Left ventricle myocardium inferior (tissue), 1 donor: ENCODE measurements around the gene PTGDS. TPM values are rescaled to one million over a fixed set of nuclear protein-coding genes. Genes with fewer than 3 reads are reported as not detected.
A peak's percentile ranks its signal among the peaks of the same experiment; 100 is the strongest.

Experiments
- DNase-seq: peaks from one replicate; pipeline ENCODE4 v3.0.0-alpha.2; 2020
- H3K27ac ChIP-seq: fragments of 200-600 bp; replicated peaks from 2 replicates; pipeline ENCODE4 v1.8.0; 2021
- H3K27me3 ChIP-seq: fragments of 200-600 bp; 2 replicates; pipeline ENCODE4 v1.8.0; 2021; ENCODE audit warnings: low read depth
- H3K36me3 ChIP-seq: fragments of 200-600 bp; 2 replicates; pipeline ENCODE4 v1.8.0; 2021
- H3K4me1 ChIP-seq: fragments of 200-600 bp; 2 replicates; pipeline ENCODE4 v1.8.0; 2021
- H3K4me3 ChIP-seq: fragments of 200-600 bp; 2 replicates; pipeline ENCODE4 v1.8.0; 2021; ENCODE audit warnings: mild to moderate bottlenecking, moderate library complexity
- H3K9me3 ChIP-seq: fragments of 200-600 bp; replicated peaks from 2 replicates; pipeline ENCODE4 v1.8.0; 2021
- intact Hi-C: fragments of 100-400 bp; cut with micrococcal nuclease; formaldehyde crosslinking; loops from one replicate; pipeline ENCODE4 v1.11.0; 2022
- total RNA-seq: library from RNA; stranded (reverse); fragmentation: NEBNext Ultra II Directional; extraction: Animal tissue kit (Norgen Biotek cat#: 25700); gene quantifications from one replicate; pipeline ENCODE4 v1.2.1, GENCODE V29; 2021
- TF ChIP-seq, protein P1 (sequence below): fragments of 200-600 bp; IDR thresholded peaks from 2 replicates; pipeline ENCODE4 v1.8.0; 2021; ENCODE audit warnings: antibody characterized with exemption, mild to moderate bottlenecking, borderline replicate concordance
- donor health status: DM: no; HTN: yes; CAD: no; lungs with severe emphysema.

PTGDS gene
- total RNA-seq, 1 donor from 2014 or later, result 3,579 TPM

DNA sequence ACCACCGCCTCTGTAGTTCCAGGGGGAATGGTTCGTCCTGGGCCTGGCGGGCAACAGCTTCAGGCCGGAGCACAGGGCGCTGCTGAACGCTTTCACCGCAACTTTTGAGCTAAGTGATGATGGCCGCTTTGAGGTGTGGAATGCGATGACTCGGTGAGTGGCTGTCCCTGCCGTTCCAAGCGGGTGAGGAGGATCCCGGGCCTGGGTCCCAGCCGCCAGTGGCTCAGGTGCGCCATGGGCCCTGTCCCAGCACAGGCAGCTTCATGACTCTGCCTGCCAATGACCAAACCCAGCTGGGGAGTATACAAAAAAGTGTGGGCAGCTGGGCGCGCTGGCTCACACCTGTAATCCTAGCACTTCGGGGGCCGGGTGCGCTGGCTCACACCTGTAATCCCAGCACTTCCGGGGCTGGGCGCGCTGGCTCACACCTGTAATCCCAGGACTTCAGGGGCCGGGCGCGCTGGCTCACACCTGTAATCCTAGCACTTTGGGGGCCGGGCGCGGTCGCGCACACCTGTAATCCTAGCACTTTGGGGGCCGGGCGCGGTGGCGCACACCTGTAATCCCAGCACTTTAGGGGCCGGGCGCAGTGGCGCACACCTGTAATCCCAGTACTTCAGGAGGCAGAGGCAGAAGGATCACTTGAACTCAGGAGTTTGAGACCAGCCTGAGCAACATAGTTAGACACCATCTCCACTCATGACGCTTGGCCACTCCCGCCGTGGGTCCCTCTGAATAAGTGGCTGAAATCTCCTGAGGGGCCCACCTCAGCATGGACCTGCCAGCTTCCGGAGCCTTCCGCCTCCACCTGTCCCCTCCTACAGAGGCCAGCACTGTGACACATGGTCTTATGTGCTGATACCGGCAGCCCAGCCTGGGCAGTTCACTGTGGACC lies 24.2 kb upstream of the PTGDS start:
- TF ChIP-seq, protein P1, sequence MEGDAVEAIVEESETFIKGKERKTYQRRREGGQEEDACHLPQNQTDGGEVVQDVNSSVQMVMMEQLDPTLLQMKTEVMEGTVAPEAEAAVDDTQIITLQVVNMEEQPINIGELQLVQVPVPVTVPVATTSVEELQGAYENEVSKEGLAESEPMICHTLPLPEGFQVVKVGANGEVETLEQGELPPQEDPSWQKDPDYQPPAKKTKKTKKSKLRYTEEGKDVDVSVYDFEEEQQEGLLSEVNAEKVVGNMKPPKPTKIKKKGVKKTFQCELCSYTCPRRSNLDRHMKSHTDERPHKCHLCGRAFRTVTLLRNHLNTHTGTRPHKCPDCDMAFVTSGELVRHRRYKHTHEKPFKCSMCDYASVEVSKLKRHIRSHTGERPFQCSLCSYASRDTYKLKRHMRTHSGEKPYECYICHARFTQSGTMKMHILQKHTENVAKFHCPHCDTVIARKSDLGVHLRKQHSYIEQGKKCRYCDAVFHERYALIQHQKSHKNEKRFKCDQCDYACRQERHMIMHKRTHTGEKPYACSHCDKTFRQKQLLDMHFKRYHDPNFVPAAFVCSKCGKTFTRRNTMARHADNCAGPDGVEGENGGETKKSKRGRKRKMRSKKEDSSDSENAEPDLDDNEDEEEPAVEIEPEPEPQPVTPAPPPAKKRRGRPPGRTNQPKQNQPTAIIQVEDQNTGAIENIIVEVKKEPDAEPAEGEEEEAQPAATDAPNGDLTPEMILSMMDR, result no peak
- no peak for DNase-seq
- H3K4me3 ChIP-seq, result peak overlapping the region; percentile 34
- intact Hi-C loops, result no loop called here
- no peaks in the 10 kb centered on the region for H3K27me3 ChIP-seq
- H3K36me3 ChIP-seq, result no peaks in the 10 kb centered on the region
- no peaks in the 10 kb centered on the region for H3K9me3 ChIP-seq
- H3K27ac ChIP-seq, result peak overlapping the region; percentile 94
- peaks cover 45% of the 10 kb centered on the region for H3K4me1 ChIP-seq

DNA sequence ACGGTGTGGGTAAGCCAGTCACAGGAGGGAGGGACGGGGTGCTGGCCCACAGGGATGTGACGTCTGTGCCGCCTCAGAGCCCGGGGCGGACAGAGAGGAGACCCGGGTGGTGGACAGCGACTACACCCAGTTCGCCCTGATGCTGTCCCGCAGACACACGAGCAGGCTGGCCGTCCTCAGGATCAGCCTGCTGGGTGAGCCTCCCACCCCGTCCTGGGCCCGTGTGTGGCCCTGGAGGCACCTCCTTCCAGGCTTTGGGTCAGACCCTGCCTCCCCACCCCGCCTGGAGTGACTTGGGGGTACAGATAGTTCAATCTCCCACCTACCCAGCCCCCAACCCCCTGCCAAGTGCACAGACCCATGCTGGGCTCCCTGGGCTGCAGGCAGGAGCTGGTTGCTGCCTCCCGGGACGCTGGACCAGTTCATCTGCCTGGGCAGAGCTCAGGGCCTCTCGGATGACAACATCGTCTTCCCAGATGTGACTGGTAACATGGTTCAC lies 23.5 kb upstream of the PTGDS start:
- DNase-seq, result no peak
- peaks cover 38% of the 10 kb centered on the region for H3K4me1 ChIP-seq
- no peaks in the 10 kb centered on the region for H3K27me3 ChIP-seq
- H3K4me3 ChIP-seq, result no peak overlapping the region
- no peak overlapping the region for H3K27ac ChIP-seq
- TF ChIP-seq, protein P1, result no peak
- intact Hi-C loops, result no loop called here
- no peaks in the 10 kb centered on the region for H3K36me3 ChIP-seq
- no peaks in the 10 kb centered on the region for H3K9me3 ChIP-seq

DNA sequence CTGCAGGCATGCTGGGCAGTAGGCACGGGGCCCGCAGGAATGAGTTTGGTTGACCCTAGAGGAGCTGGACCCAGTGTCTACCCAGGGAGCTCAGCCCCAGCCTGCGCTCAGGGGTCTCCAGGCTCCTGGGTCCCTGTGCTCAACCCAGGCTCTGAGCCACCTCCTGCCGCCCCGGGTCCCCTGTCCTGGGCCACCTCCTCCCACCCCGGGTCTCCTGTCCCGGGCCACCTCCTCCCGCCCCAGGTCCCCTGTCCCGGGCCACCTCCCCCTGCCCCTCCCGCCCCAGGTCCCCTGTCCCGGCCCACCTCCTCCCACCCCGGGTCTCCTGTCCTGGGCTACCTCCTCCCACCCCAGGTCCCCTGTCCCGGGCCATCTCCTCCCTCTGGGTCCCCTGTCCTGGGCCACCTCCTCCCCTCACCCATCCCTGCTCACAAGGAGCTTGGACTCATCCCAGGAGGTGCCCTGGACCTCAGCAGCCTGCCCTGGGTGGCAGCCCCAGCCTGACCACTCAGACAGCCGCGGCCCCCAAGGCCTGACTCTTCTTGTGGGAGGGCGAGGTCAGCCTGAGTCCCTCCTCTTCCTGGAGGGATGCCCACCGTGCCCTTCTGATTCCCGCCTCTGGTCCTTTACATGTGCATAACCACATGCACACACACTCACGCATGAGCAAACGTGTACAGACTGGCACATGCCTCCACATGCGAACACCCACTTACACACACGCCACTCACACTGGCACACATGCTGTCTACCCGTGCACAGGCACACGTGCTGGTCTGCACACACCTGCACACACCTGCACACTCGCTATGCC lies 22.8 kb upstream of the PTGDS start:
- DNase-seq, result no peak
- peaks cover 31% of the 10 kb centered on the region for H3K4me1 ChIP-seq
- TF ChIP-seq, protein P1, result no peak
- H3K4me3 ChIP-seq, result no peak overlapping the region
- no peaks in the 10 kb centered on the region for H3K36me3 ChIP-seq
- H3K27ac ChIP-seq, result no peak overlapping the region
- intact Hi-C loops, result no loop called here
- H3K9me3 ChIP-seq, result no peaks in the 10 kb centered on the region
- no peaks in the 10 kb centered on the region for H3K27me3 ChIP-seq

DNA sequence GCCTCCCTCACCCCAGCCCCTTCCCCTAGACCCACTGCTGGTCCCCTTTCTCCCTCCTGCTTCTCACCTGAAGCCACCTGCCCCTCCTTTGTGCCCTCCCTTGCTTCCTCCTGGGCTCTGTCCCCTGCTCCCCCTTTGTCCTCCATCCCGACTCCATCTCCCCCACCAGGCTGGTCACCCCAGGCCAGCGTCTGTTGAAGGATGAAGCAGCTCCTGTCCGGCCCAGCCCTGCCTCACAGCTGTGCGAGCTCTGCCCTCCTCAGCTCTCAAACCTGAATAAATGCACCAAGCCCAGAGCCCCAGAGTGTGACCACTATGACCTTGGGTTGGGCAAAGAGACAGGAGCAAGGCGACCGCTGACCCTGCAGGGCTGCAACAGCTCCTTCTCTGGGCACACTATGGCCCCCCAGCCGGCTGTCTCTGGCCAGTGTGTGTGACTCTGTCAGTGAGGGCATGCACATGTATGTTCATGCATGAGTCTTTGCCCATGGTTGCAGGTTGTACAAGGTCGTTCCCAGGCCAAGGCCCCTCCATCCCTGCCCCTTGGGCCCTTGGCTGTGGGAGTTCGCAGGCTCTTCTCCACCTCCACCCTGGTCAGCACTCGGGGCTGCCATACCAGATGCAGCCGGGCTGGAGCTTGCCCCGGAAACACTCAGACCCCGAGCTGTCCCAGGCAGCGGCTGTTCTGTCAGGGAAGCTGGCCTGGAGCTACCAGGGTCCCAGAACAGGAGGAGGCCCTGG lies 21.9 kb upstream of the PTGDS start:
- no peak overlapping the region for H3K27ac ChIP-seq
- H3K4me3 ChIP-seq, result no peak overlapping the region
- intact Hi-C loops, result no loop called here
- H3K27me3 ChIP-seq, result no peaks in the 10 kb centered on the region
- DNase-seq, result no peak
- H3K36me3 ChIP-seq, result no peaks in the 10 kb centered on the region
- no peaks in the 10 kb centered on the region for H3K9me3 ChIP-seq
- peaks cover 24% of the 10 kb centered on the region for H3K4me1 ChIP-seq
- TF ChIP-seq, protein P1, result no peak

DNA sequence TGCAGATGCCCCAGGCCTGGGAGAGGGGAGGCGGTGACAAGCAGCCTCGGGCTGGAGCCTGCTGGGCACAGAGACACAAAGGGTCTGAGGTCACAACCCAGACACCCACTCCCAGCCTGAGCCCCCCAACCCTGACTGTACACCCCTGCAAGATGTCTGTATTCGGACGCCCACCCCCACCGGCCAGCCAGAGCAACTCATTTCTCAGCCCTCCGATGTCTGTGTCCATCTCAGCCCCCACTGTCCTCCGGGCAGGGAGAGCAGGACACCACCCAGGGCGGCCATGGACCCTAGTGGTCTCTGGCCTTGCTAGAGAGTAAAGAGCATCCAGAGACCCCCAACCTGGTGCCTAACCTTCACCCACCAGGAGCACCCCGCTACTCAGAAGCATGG lies 21.4 kb upstream of the PTGDS start:
- TF ChIP-seq, protein P1, result no peak
- Histone ChIP-seq H3K4me1 (peaks cover 21% of the 10 kb centered on the region), H3K36me3 (no peaks in the 10 kb centered on the region), H3K9me3 (no peaks in the 10 kb centered on the region), H3K27me3 (no peaks in the 10 kb centered on the region), H3K27ac (no peak overlapping the region), H3K4me3 (no peak overlapping the region)
- no peak for DNase-seq
- intact Hi-C loops, result no loop called here
